ELR (cell line): Measurements from ENCODE around the gene FTO.

ENCODE experiments used
- DNase-seq: peaks from one replicate; pipeline ENCODE4 v3.0.0-alpha.2; 2015; ENCODE audit warnings: low read depth

The FTO gene

GRCh38 chr16:53966821-53967571 is 263.0 kb downstream of the FTO start:
- DNase-seq: no peak

- no peak for DNase-seq
These were observed 263.6 kb downstream of the FTO start for GRCh38 chr16:53967572-53967971.

- no peak for DNase-seq
These were observed 264.5 kb downstream of the FTO start for GRCh38 chr16:53968454-53968853.

GRCh38 chr16:53968896-53969295 is 264.9 kb downstream of the FTO start:
- peak; percentile 13 for DNase-seq

- DNase-seq: no peak
These were observed 267.7 kb downstream of the FTO start for GRCh38 chr16:53971616-53972015.

GRCh38 chr16:53973021-53973420 is 269.1 kb downstream of the FTO start:
- DNase-seq: no peak

GRCh38 chr16:53974484-53975080 is 270.6 kb downstream of the FTO start:
- no peak for DNase-seq

- no peak for DNase-seq
These were observed 276.7 kb downstream of the FTO start for GRCh38 chr16:53980675-53981074.

- DNase-seq: no peak
These were observed 278.7 kb downstream of the FTO start for GRCh38 chr16:53982631-53983042.

- DNase-seq: no peak
These were observed 281.0 kb downstream of the FTO start for GRCh38 chr16:53984936-53985335.

- DNase-seq: no peak
These were observed 281.9 kb downstream of the FTO start for GRCh38 chr16:53985861-53986260.

GRCh38 chr16:53986793-53987192 is 282.8 kb downstream of the FTO start:
- DNase-seq: no peak

- no peak for DNase-seq
These were observed 284.2 kb downstream of the FTO start for GRCh38 chr16:53988136-53988535.

GRCh38 chr16:53989597-53989996 is 285.6 kb downstream of the FTO start:
- DNase-seq: no peak

- DNase-seq: no peak
These were observed 287.9 kb downstream of the FTO start for GRCh38 chr16:53991754-53992378.

GRCh38 chr16:53995378-53995777 is 291.4 kb downstream of the FTO start:
- DNase-seq: no peak

- DNase-seq: no peak
These were observed 293.0 kb downstream of the FTO start for GRCh38 chr16:53996961-53997360.

GRCh38 chr16:53998024-53998810 is 294.3 kb downstream of the FTO start:
- no peak for DNase-seq

- DNase-seq: no peak
These were observed 295.1 kb downstream of the FTO start for GRCh38 chr16:53998966-53999522.

GRCh38 chr16:53999841-54000240 is 295.9 kb downstream of the FTO start:
- no peak for DNase-seq

- DNase-seq: no peak
These were observed 296.4 kb downstream of the FTO start for GRCh38 chr16:54000361-54000760.

GRCh38 chr16:54006693-54007092 is 302.7 kb downstream of the FTO start:
- DNase-seq: no peak
